Fibroblast of villous mesenchyme (primary cell): ENCODE data around the gene MICALL2. TPM values are rescaled to one million over a fixed set of nuclear protein-coding genes. Genes with fewer than 3 reads are reported as not detected.

Experiments used
- DNase-seq: peaks from one replicate; pipeline ENCODE4 v3.0.0-alpha.2; 2010; ENCODE audit warnings: low read depth
- H3K4me3 ChIP-seq: 2 replicates; pipeline ENCODE4 v1.5.1; 2011; ENCODE audit warnings: low read depth, mild to moderate bottlenecking, low read length
- total RNA-seq: library from RNA; depleted of rRNA; stranded (reverse); fragments of >200 nt; gene quantifications from 2 replicates; pipeline ENCODE4 v1.2.3, GENCODE V29; 2012
- TF ChIP-seq, protein P1 (sequence below): IDR thresholded peaks from 2 replicates; pipeline ENCODE4 v1.5.1; 2012; ENCODE audit warnings: low read depth, mild to moderate bottlenecking, low read length; ENCODE audit not compliant: insufficient read depth

Gene MICALL2
- total RNA-seq, 1 donor, result 34.5 TPM

DNA sequence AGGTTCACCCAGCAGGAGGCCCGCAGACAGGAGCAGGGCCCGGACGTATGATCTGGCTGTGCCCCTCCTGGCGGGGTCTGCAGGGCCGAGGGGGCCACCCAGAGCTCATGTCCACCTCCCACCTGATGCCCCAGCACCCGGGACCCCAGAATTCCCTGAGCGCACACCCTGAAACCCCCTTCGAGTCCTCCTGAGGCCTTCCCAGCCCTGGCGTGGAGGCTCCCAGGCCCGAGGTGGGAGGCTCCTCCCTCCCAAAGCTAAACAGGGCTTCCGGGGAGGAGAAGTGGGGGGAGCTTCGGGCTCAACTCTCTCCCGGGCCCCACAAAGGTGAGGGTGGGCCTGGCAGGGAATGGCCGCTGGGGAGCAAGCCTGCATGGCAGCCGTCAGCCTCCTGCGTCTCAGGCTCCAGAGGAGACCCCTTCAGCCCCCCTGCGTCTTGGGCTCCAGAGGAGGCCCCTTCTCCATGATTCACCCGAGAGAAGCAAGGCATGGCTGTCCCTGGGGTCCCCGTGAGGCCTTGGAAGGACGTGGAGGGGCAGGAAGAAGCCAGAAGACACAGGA, 30.2 kb downstream of the MICALL2 start:
- no peak for DNase-seq
- no peak overlapping the region for H3K4me3 ChIP-seq
- TF ChIP-seq, protein P1, sequence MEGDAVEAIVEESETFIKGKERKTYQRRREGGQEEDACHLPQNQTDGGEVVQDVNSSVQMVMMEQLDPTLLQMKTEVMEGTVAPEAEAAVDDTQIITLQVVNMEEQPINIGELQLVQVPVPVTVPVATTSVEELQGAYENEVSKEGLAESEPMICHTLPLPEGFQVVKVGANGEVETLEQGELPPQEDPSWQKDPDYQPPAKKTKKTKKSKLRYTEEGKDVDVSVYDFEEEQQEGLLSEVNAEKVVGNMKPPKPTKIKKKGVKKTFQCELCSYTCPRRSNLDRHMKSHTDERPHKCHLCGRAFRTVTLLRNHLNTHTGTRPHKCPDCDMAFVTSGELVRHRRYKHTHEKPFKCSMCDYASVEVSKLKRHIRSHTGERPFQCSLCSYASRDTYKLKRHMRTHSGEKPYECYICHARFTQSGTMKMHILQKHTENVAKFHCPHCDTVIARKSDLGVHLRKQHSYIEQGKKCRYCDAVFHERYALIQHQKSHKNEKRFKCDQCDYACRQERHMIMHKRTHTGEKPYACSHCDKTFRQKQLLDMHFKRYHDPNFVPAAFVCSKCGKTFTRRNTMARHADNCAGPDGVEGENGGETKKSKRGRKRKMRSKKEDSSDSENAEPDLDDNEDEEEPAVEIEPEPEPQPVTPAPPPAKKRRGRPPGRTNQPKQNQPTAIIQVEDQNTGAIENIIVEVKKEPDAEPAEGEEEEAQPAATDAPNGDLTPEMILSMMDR, result no peak

DNA sequence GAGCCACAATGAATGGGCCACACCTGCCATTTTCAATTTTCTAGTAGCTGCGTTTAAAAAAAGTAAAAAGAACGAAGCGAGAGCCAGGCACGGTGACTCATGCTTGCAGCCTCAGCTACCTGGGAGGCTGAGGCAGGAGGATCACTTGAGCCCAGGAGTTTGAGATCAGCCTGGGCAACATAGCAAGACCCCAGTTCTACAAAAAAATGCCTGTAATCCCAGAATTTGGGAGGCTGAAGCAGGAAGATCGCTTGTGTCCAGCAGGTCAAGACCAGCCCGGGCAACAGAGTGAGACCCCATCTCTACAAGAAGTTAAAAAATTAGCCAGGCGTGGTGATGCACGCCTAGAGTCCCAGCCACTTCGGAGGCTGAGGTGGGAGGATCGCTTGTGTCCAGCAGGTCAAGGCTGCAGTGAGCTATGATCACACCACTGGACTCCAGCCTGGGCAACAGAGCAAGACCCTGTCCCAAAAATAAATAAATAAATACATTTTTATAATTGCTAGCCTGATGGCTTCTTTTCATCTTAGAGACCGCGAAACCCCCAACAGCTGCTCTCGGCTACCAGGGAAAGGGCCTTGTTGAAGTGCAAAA, 32.1 kb downstream of the MICALL2 start:
- H3K4me3 ChIP-seq, result no peak overlapping the region
- TF ChIP-seq, protein P1, result no peak
- no peak for DNase-seq

DNA sequence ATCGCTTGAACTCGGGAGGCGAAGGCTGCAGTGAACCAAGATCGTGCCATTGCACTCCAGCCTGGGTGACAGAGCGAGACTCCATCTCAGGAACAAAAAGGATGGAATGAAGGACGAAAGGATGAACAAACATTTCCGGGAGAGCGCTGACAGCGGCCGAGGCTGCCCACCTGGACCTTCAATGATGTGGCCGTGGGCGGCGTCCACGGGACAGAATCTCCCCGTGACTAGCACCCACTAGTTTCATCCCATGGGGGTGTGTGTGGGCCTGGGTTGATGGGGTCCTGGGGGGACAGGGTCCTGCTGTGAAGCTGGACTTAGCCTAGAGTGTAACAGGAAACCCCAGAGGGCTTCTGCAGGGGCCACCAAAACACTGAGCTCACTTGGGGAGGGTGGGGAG, 32.8 kb downstream of the MICALL2 start:
- H3K4me3 ChIP-seq, result no peak overlapping the region
- TF ChIP-seq, protein P1, result no peak
- no peak for DNase-seq

DNA sequence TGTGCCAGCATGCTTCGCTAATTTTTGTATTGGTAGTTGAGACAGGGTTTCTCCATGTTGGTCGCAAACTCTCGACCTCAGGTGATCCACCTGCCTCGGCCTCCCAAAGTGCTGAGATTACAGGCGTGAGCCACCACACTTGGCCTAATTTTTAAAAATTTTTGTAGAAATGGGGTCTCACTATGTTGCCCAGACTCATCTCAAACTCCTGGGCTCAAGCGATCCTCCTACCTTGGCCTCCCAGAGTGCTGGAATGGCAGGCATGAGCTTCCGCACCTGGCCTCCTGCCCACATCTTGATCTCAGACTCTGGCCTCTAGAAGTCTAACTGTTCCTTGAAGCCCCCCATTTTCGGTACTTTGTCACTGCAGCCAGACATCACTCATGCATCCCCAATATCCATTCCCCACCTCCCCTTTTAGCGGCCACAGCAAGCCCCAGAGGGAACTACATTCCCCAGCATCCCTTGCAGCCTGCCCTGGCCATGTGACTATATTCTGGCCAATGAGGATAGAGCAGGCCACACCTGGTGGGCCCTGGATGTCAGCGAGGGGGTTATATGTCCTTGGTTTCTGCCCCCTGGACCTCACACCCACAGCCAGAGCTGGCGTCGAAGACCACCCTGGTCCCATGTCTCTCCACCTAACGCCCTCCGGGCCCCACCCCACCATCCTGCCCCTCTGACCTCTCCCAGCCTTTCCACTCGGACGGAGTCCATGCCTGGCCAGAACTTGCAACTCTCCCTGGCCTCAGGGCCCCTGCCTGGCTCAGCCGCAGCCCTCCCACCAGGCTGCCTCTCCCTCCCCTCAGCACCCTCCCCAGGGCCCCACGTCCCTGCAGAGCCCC, 33.8 kb downstream of the MICALL2 start:
- no peak overlapping the region for H3K4me3 ChIP-seq
- no peak for DNase-seq
- TF ChIP-seq, protein P1, result no peak

DNA sequence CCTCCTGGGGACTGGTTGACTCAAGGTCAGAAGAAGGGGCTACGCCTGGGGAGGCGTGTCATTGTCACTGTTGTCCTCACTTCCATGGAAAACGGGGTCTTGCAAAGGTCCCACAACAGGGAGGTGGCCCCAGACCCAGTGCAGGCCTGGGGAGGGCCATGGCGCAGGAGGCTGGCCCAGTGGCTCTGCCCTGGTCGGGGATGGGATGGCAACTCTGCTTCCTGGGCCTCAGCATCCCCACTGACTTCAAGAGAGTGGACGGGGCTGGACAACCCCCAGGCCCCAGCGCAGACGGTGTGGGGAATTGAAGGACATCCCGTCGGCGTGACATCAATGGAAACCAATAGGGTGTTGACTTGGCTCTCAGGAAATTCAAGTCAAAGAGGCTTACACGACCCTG, 35.2 kb downstream of the MICALL2 start:
- DNase-seq, result no peak
- TF ChIP-seq, protein P1, result no peak

DNA sequence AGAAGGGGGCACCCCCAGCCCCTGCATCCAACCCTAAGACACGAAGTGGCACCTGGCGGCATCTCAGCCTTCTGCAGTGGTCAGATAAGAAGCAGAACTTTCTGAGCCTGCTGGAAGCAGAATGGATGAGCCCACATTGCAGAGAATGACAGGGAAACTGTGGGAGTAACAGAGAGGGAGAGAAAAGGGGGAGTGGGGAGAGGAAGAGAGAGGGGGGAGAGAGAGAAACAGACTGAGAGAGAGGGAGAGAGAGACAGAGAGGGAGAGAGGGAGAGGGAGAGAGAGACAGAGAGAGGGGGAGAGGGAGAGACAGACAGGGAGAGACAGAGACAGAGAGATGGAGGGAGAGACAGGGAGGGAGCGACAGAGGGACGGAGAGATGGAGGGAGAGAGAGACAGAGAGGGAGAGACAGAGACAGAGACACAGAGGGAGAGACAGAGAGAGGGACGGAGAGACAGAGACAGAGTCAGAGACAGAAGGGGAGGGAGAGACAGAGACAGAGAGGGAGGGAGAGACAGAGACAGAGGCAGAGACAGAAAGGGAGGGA, 35.9 kb downstream of the MICALL2 start:
- no peak for DNase-seq
- TF ChIP-seq, protein P1, result no peak
- H3K4me3 ChIP-seq, result no peak overlapping the region

More for the DNA sequence above, 35.2 kb downstream of the MICALL2 start:
- H3K4me3 ChIP-seq, result no peak overlapping the region
